AG09319 (cell line): ENCODE data around the gene NOL3.

Experiments
- DNase-seq: peaks from one replicate; pipeline ENCODE4 v3.0.0-alpha.2; 2010; ENCODE audit warnings: low read depth; ENCODE audit errors: extremely low read depth
- TF ChIP-seq, protein P1 (sequence below): IDR thresholded peaks from 2 replicates; pipeline ENCODE4 v1.5.1; 2011; ENCODE audit warnings: low read depth, mild to moderate bottlenecking, inconsistent platforms, low read length, moderate library complexity

The NOL3 gene

DNA sequence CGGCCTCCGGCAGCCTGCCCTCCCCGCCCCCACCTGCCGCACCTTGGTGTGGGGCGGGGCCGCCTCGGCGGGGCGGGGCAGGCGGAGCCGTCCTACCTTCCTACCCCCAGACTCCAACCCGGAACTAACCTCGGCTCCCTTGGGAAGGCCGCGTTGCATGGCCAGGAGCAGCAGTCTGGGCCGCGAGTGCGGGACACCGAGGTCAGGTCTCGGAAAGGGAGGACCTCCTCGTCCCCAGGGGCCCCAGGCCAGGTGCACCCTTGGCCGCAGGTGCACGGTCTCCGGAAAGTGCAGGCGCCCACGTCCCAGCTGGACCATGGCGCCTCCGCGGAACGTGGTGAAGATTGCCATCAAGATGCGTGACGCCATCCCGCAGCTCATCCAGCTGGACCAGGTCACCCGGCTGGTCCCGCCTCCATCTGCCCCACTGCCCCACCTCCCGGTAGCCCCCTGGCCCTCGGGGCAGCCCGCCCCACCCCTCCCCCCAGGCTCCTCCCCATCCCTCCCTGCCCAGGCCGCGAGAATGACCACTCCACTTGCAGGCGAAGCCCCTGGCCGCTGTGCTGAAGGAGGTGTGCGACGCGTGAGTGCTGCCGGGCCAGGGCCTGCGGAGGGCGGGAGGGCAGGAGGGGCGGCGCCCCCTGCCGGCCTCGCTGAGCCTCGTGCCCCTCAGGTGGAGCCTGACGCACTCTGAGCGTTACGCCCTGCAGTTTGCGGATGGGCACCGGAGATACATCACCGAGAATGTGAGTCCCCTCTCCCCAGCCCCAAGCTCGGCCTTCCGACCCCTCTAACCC lies 28.9 kb downstream of the NOL3 start, which contains the start of gene ELMO3:
Gene ELMO3, plus strand, starts transcription at position 121 of the 797 bp plus-strand sequence. Its CDS starts 196 bp downstream, at position 317.
- DNase-seq = no peak

DNA sequence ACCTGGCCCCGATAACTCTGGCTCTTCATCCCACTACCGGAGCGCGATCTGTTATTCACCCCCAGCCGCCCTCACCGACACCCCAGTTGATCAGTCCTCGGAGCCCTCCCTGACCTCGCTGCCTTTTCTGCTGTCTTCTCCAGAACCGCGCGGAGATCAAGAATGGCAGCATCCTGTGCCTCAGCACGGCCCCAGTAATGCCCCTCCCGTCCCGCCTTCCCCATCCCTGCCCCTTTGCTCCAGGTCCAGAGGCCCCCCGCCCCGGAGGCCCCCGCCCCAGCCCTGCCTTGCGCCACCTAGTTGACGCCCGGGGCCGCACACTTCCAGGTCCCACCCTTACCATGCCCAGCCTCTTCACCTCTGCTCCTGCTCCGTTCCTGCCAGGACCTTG lies 29.5 kb downstream of the NOL3 start:
- TF ChIP-seq, protein P1, sequence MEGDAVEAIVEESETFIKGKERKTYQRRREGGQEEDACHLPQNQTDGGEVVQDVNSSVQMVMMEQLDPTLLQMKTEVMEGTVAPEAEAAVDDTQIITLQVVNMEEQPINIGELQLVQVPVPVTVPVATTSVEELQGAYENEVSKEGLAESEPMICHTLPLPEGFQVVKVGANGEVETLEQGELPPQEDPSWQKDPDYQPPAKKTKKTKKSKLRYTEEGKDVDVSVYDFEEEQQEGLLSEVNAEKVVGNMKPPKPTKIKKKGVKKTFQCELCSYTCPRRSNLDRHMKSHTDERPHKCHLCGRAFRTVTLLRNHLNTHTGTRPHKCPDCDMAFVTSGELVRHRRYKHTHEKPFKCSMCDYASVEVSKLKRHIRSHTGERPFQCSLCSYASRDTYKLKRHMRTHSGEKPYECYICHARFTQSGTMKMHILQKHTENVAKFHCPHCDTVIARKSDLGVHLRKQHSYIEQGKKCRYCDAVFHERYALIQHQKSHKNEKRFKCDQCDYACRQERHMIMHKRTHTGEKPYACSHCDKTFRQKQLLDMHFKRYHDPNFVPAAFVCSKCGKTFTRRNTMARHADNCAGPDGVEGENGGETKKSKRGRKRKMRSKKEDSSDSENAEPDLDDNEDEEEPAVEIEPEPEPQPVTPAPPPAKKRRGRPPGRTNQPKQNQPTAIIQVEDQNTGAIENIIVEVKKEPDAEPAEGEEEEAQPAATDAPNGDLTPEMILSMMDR = no peak
- DNase-seq = no peak

More for the DNA sequence above, 28.9 kb downstream of the NOL3 start, which contains the start of gene ELMO3:
- TF ChIP-seq, protein P1 = peak; percentile 34

DNA sequence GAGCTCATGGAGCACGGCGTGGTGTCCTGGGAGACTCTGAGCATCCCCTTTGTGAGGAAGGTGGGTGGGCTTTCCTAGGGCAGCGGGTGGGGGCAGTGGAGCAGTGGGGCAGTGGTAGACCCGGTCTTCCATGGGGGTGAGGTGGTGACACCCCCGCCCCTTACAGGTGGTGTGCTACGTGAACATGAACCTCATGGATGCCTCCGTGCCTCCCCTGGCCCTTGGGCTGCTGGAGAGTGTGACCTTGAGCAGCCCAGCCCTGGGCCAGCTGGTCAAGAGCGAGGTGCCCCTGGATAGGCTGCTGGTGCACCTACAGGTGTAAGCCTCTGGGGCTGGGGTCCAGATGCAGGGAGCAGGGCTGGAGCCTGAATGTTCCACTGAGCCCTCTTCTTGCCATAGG lies 30.2 kb downstream of the NOL3 start:
- TF ChIP-seq, protein P1 = no peak
- DNase-seq = no peak

DNA sequence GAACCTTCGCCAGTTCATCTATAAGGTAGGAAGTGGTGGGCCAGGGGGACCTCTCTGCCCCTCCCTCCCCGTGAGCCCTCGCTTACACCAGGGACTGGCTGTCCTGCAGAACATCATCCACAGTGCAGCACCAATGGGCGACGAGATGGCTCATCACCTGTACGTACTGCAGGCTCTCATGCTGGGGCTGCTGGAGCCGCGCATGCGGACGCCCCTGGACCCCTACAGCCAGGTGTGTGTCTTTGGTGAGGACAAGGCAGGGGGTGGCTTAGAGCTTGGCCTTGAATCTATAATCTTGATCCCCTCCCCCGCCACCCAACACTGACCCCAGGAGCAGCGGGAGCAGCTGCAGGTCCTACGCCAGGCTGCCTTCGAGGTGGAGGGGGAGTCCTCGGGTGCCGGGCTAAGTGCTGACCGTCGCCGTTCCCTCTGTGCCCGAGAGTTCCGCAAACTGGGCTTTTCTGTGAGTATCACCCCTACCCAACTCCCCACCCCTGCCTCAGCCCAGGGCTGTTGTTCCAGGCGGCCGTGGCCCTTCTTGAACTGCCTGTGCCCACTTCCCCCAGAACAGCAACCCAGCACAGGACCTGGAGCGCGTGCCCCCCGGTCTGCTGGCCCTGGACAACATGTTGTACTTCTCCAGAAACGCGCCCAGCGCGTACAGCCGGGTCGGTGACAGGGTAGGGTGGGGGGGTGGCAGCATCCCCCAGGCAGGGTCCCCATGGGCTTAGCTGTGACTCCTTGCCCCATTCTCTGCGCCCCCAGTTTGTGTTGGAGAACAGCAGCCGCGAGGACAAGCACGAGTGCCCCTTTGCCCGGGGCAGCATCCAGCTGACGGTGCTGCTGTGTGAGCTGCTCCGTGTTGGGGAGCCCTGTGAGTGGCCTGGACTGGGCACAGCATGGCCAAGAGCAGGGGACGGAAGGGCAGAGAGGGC lies 31.3 kb downstream of the NOL3 start:
- no peak for DNase-seq
- TF ChIP-seq, protein P1 = no peak

DNA sequence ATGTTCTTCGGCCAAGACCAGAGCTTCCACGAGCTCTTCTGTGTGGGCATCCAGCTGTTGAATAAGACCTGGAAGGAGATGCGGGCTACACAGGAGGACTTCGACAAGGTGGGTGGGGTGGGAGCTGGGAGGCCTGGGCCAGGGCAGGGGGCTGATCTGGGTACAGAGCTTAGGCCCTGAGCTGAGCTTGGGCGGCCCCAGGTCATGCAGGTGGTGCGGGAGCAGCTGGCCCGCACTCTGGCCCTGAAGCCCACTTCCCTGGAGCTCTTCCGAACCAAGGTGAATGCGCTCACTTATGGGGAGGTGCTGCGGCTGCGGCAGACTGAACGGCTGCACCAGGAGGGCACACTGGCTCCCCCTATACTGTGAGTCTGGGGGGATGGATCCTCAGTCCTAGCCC lies 32.1 kb downstream of the NOL3 start:
- no peak for DNase-seq
- TF ChIP-seq, protein P1 = no peak

DNA sequence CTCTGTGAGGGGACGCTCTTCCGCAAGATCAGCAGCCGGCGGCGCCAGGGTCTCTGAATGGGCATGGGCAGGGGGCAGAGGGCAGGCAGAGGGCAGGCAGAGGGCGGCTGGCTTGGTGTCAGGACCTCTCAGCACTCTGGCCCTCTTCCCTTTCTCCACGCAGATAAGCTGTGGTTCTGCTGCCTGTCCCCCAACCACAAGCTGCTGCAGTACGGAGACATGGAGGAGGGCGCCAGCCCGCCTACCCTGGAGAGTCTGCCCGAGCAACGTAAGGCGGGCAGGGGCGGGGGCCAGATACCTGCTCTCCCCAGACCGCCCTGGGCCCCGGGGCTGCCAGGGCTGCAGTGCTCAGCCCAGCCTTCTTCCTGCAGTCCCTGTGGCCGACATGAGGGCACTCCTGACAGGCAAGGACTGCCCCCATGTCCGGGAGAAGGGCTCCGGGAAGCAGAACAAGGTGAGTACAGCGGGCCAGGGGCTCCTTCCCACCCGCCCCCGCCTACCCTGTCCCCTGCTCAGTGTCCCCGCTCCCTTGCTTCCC lies 32.7 kb downstream of the NOL3 start:
- DNase-seq = no peak
- TF ChIP-seq, protein P1 = no peak
